ENCODE data around the gene HS3ST5.

HS3ST5 gene

GRCh38 chr6:114310053-114310452 is 32.8 kb downstream of the HS3ST5 start:
- DNase-seq (ENCODE audit: insufficient read length, low spot score), result no peak
- no peak for FAIRE-seq
- no peak for TF ChIP-seq POLR2A (IDR thresholded peaks at IDR 0.05; ENCODE audit: low read depth, low read length)

GRCh38 chr6:114304304-114304887 is 38.4 kb downstream of the HS3ST5 start:
- no peak for TF ChIP-seq POLR2A (IDR thresholded peaks at IDR 0.05; ENCODE audit: low read depth, low read length)
- FAIRE-seq (no peak), DNase-seq (ENCODE audit: insufficient read length, low spot score) (no peak)

- no peak for FAIRE-seq
- no peak for TF ChIP-seq POLR2A (IDR thresholded peaks at IDR 0.05; ENCODE audit: low read depth, low read length)
- no peak for DNase-seq (ENCODE audit: insufficient read length, low spot score)
Measured at GRCh38 chr6:114301596-114302219, 41.1 kb downstream of the HS3ST5 start.

- TF ChIP-seq POLR2A (IDR thresholded peaks at IDR 0.05; ENCODE audit: low read depth, low read length), result no peak
- DNase-seq (ENCODE audit: insufficient read length, low spot score) (no peak), FAIRE-seq (no peak)
Measured at GRCh38 chr6:114297135-114297534, 45.7 kb downstream of the HS3ST5 start.

- FAIRE-seq (no peak), DNase-seq (ENCODE audit: insufficient read length, low spot score) (no peak)
- no peak for TF ChIP-seq POLR2A (IDR thresholded peaks at IDR 0.05; ENCODE audit: low read depth, low read length)
Measured at GRCh38 chr6:114292431-114292830, 50.4 kb downstream of the HS3ST5 start.

GRCh38 chr6:114291428-114291827 is 51.4 kb downstream of the HS3ST5 start:
- no peak for FAIRE-seq
- TF ChIP-seq POLR2A (IDR thresholded peaks at IDR 0.05; ENCODE audit: low read depth, low read length), result no peak
- no peak for DNase-seq (ENCODE audit: insufficient read length, low spot score)

- TF ChIP-seq POLR2A (IDR thresholded peaks at IDR 0.05; ENCODE audit: low read depth, low read length), result no peak
- FAIRE-seq, result no peak
Measured at GRCh38 chr6:114290864-114291263, 52.0 kb downstream of the HS3ST5 start.

GRCh38 chr6:114288701-114289495 is 53.9 kb downstream of the HS3ST5 start:
- DNase-seq (ENCODE audit: insufficient read length, low spot score) (no peak), FAIRE-seq (no peak)
- TF ChIP-seq POLR2A (IDR thresholded peaks at IDR 0.05; ENCODE audit: low read depth, low read length), result no peak

More at GRCh38 chr6:114290864-114291263, 52.0 kb downstream of the HS3ST5 start:
- DNase-seq (ENCODE audit: insufficient read length, low spot score), result no peak

GRCh38 chr6:114287461-114287860 is 55.4 kb downstream of the HS3ST5 start:
- TF ChIP-seq POLR2A (IDR thresholded peaks at IDR 0.05; ENCODE audit: low read depth, low read length), result no peak
- no peak for DNase-seq (ENCODE audit: insufficient read length, low spot score)
- FAIRE-seq, result no peak

- DNase-seq (ENCODE audit: insufficient read length, low spot score) (no peak), FAIRE-seq (no peak)
- TF ChIP-seq POLR2A (IDR thresholded peaks at IDR 0.05; ENCODE audit: low read depth, low read length), result no peak
Measured at GRCh38 chr6:114286211-114286610, 56.6 kb downstream of the HS3ST5 start.

- TF ChIP-seq POLR2A (IDR thresholded peaks at IDR 0.05; ENCODE audit: low read depth, low read length), result no peak
- DNase-seq (ENCODE audit: insufficient read length, low spot score) (no peak), FAIRE-seq (no peak)
Measured at GRCh38 chr6:114284281-114284680, 58.5 kb downstream of the HS3ST5 start.

- DNase-seq (ENCODE audit: insufficient read length, low spot score) (no peak), FAIRE-seq (no peak)
- no peak for TF ChIP-seq POLR2A (IDR thresholded peaks at IDR 0.05; ENCODE audit: low read depth, low read length)
Measured at GRCh38 chr6:114282292-114282691, 60.5 kb downstream of the HS3ST5 start.

- FAIRE-seq (no peak), DNase-seq (ENCODE audit: insufficient read length, low spot score) (no peak)
- no peak for TF ChIP-seq POLR2A (IDR thresholded peaks at IDR 0.05; ENCODE audit: low read depth, low read length)
Measured at GRCh38 chr6:114281496-114281895, 61.3 kb downstream of the HS3ST5 start.

GRCh38 chr6:114280239-114280982 is 62.4 kb downstream of the HS3ST5 start:
- no peak for TF ChIP-seq POLR2A (IDR thresholded peaks at IDR 0.05; ENCODE audit: low read depth, low read length)
- FAIRE-seq (no peak), DNase-seq (ENCODE audit: insufficient read length, low spot score) (no peak)
